LHCN-M2 (cell line): ENCODE measurements around the gene PANK1. TPM values are rescaled to one million over a fixed set of nuclear protein-coding genes. Genes with fewer than 3 reads are reported as not detected.

Experiments used
- DNase-seq: peaks from one replicate; pipeline ENCODE4 v3.0.0-alpha.2; 2012; ENCODE audit warnings: low read depth
- polyA plus RNA-seq: library from polyadenylated mRNA; unstranded; fragments of >200 nt; gene quantifications from one replicate; pipeline ENCODE4 v1.2.1, GENCODE V29; 2012; ENCODE audit warnings: missing spikeins
- total RNA-seq: library from RNA; depleted of rRNA; stranded (reverse); fragments of >200 nt; gene quantifications from 2 replicates; pipeline ENCODE4 v1.2.3, GENCODE V29; 2014; rRNA removed

PANK1 gene
- 6.3 and 10.4 TPM in 2 replicates for total RNA-seq
- polyA plus RNA-seq, result 3.3 TPM

GRCh38 chr10:89644967-89645741 is at the start of gene PANK1:
PANK1 (minus strand) TSS chr10:89645242; CDS start chr10:89644891, 351 bp downstream.
- peak; percentile 75 for DNase-seq

- no peak for DNase-seq
Measured at GRCh38 chr10:89693176-89693575, 48.1 kb upstream of the PANK1 start.

DNA sequence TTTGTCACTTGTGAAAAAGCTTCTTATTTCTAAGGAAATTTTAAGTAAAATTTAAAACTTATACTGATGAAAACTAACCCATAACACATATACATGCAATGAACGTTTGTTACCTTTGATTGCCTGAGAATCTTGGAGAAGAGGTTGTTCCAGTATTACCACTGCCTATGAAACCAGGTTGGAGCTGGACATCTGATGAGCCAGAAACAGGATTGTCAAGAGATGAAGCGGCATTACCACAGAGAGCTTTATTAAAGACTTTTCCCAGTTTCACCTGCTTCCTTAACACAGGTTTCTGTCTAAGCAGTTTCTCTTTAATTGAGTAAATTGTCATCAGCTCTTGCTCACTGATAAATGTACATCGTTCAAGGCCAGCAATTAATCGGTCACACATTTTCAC is 47.4 kb upstream of the PANK1 start:
- DNase-seq, result no peak

DNA sequence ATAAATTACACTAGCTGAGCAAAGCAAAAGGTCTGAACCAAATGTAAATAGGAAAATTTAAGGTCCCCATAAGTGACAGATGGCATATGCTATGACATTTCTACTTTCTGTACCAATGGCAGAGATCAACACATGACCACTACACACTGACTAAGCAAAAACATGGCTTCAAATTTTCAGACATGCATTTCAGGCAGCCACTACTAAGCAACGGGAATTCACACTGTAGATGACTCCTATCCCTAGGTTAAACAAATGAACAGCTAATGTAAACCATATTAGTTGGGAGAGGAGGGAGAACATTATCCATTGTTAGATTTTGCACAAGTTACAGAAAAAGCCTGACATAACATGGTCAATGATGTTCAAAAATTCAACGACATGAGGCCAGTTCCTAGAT is 45.0 kb upstream of the PANK1 start:
- DNase-seq, result no peak

DNA sequence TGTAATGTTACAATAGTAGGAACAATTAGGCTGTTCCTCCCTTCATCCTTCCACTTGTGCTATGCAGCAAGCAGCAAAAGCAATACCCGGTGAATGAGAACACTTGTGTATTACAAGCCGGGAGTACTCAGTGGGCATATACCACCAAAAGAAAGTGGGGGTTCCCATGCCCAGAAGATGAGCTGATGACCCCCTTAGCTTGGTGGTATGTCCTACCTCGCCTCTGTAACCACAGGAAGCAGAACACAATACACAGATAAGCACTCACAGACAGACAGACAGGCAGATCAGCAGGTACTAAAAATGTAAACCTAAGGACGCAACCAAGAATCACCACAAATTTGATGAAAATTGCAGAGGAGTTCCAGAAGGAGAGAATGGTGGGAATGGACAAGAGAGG is 40.9 kb upstream of the PANK1 start:
- DNase-seq, result no peak

GRCh38 chr10:89684604-89685003 is 39.6 kb upstream of the PANK1 start:
- DNase-seq, result peak; percentile 55

- peak; percentile 75 for DNase-seq
Measured at GRCh38 chr10:89683883-89684282, 38.8 kb upstream of the PANK1 start.

DNA sequence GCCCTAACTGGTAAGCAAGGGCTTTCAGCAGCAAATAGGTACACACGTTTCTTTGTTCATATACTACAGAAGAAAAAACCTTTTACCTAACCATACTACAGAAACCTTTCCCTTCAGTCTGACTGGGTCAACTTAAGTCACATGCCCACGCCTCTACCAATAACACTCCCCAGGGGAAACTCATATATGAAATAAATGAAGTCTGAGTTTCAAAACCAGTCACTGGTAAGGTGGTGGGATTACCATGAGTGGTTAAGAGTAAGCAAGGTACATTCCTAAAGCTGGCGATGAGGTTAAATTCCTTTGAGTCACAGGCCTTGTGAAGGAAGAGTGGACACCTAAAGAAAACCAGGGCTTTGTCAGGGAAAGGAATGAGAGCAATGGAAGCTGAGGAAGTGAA is 34.9 kb upstream of the PANK1 start:
- DNase-seq, result no peak

DNA sequence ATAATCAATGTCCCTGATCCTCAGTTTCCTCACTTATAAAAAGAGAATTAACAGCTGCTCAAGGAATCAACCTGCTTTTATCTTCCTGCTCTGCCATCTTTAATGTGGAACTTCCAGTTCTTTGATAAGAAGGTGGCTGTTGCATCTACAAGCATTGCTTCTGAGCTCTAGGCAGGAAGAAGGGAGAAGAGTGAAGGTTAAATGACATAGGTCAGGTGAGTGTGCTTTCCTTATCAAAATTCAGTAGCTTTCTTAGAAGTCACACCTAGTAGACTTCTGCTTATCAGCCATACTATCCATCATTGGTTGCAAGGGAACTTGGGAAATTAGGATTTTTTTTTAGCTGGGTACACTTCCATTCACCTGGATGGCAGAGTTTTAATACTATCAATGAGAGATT is 32.3 kb upstream of the PANK1 start:
- DNase-seq, result no peak

- no peak for DNase-seq
Measured at GRCh38 chr10:89670926-89671325, 25.9 kb upstream of the PANK1 start.

- no peak for DNase-seq
Measured at GRCh38 chr10:89669985-89670384, 24.9 kb upstream of the PANK1 start.

DNA sequence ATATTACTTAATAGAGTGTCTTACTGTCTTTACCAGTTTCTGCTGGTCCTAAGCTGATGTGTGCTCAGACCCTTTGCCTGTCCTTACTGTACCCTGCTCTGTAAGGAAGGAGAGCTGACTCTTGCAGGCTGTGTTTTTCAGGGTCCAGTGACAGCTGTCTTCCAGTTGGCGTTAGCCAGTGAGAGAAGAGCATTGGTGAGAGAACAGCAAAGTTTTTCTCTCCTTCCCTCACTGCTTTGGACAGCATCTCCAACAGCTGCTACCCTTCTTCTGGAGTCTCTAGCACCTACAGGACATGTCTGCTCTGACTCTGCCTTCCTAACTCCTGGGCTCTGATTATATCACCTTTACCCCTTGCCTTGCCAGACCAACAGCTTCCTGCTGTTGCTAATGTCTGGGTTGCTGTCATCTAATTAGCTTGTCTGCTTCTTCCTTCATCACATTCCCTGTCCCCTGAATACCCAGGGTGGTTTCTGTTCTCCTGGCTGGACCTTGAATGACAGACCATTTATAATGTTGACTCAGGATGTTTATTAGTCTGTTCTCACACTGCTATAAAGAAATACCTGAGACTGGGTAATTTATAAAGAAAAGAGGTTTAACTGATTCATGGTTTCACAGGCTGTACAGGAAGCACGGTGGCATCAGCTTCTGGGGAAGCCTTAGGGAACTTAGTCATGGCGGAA is 23.5 kb upstream of the PANK1 start:
- peak; percentile 31 for DNase-seq

GRCh38 chr10:89666138-89666537 is 21.1 kb upstream of the PANK1 start:
- no peak for DNase-seq

- peak; percentile 40 for DNase-seq
Measured at GRCh38 chr10:89665302-89665701, 20.3 kb upstream of the PANK1 start.

- peak; percentile 89 for DNase-seq
Measured at GRCh38 chr10:89664203-89664602, 19.2 kb upstream of the PANK1 start.

GRCh38 chr10:89663144-89663543 is 18.1 kb upstream of the PANK1 start:
- no peak for DNase-seq

DNA sequence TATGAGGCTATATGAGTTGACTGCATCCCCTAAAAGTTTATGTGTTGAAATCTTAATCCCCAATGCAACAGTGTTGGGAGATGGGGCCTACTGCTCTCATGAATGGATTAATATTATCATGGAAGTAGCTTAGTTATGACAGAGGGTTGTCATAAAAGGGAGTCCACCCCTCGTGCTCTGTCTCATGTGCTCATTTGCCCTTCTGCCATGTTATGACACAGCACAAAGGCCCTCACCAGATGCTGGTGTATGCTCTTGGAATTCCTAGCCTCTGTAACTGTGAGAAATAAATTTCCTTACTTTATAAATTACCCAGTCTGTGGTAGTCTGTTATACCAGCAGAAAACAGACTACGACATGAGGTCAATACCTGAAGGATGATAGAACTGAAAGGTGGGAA is 17.6 kb upstream of the PANK1 start:
- DNase-seq, result no peak

DNA sequence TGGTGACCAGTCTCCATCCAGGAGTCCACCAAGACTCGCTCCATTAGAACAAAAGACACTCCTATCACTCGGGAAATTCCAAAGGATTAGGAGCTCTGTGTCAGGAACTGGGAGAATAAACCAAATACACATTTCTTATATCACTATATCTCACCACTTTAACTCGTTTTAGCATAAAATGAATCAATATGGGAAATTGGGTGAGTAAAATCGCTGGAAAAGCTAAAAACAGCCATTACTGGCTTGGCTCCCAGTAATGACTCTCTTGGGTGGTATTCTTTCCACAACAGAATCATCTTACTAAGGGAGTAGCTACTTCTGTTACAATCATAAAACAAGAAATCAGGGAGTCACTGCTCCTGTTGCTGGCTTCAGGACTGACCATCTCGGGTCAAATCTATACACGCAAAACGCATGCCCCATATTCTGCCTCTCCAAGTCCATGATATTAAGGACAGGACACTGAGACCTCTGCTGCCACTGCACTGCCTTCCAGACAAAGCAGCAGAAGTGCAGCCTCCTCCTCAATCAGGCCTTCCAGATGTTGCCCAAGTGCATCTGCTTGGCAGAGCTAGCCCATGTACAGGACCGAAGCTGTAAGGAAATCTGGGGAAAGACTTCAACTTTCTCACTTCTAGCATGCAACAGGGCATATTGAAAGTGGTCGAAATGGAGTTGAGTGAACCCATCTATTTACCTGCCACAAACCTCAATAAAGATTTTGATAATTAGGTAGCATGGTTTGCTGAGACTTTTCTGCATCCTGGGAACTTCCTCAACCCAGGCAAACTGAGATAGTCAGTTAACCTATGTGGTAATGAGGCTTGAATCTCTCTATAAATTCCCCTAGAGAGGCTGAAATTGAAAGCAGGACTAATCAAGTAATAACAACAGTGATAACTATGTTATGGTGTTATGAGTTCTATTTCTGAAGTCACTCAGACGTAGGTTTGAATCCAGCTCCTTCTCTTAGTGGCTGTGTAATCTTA is 14.4 kb upstream of the PANK1 start:
- peak; percentile 73 for DNase-seq

DNA sequence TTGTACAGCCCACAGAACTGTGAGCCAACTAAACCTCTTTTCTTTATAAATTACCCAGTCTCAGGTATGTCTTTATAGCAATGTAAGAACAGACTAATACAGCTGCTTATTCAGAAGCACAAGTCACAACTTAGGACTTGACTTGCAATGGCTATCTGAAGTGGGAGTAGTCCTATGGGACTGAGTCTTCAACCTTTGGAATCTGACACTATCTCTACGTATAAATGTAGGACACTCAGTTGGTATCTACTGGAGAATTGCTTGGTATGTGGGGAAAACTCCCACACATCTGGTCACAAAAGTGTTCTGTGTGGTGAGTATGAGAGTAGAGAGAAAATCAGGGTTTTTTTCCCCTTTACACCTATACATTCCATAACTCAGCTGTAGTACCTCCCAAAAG is 12.3 kb upstream of the PANK1 start:
- DNase-seq, result no peak

GRCh38 chr10:89655722-89656121 is 10.7 kb upstream of the PANK1 start:
- DNase-seq, result no peak

- peak; percentile 55 for DNase-seq
Measured at GRCh38 chr10:89653410-89653869, 8.4 kb upstream of the PANK1 start.
